K562 (cell line): ENCODE data around the gene SPIB. TPM values are rescaled to one million over a fixed set of nuclear protein-coding genes. Genes with fewer than 3 reads are reported as not detected.

Experiments used
- ATAC-seq: fragments of 200-7000 bp; cut with Tn5 transposase; 3 replicates; pipeline ENCODE4 v1.9.1; 2020; ENCODE audit warnings: moderate library complexity
- BruUV-seq: library from RNA; stranded (reverse); fragments of 400-500 nt; replicated peaks from 2 replicates; lab custom pipeline; 2021; lab: Mats Ljungman, UMichigan
- CTCF ChIA-PET: fragments of 300-600 bp; formaldehyde crosslinking; extraction: SDS; loops from one replicate; lab custom pipeline; 2021; ENCODE audit warnings: low intra/inter-chr PET ratio; lab: Yijun Ruan, JAX
- POLR2A ChIA-PET: fragments of 300-600, 350-650 bp; sonication (Branson Sonifier 250); formaldehyde crosslinking; extraction: SDS; loops from one replicate; lab custom pipeline; 2021; ENCODE audit warnings: antibody characterized with exemption, inconsistent platforms; lab: Yijun Ruan, JAX
- DNase-seq, 4 experiments: peaks; one replicate each; pipeline versions ENCODE4 v3.0.0 to v3.0.0-alpha.2; 2011 to 2018; ENCODE audit warnings: low spot score in 3 of 4, mixed read lengths in 3 of 4; ENCODE audit errors: extremely low read depth in 1 of 4
- FAIRE-seq: peaks from 2 replicates; lab custom pipeline; 2011; peaks lifted over from hg19 to GRCh38; lab: Jason Lieb, UNC
- H2AFZ ChIP-seq: 2 replicates; pipeline ENCODE4 v1.6.0; 2011; ENCODE audit warnings: low read depth, low read length, control low read depth, inconsistent platforms
- H3K27ac ChIP-seq: fragments of 200-600 bp; 3 replicates; pipeline ENCODE4 v1.8.0; 2011; ENCODE audit warnings: low read depth, mild to moderate bottlenecking, control low read depth, inconsistent platforms, low read length, moderate library complexity, mixed read lengths; ENCODE audit errors: extremely low read depth
- H3K27me3 ChIP-seq, 2 experiments: fragments of 300-600 bp in 1 of 2; 2 replicates in 1 of 2; 3 replicates in 1 of 2; pipeline versions ENCODE4 v1.6.0 to v1.8.0; 2011; ENCODE audit warnings: inconsistent platforms in 2 of 2, low read length in 2 of 2, mild to moderate bottlenecking in 1 of 2, mixed read lengths in 1 of 2, moderate library complexity in 1 of 2; ENCODE audit not compliant: control insufficient read depth in 2 of 2, insufficient read depth in 2 of 2
- H3K36me3 ChIP-seq: fragments of 300-600 bp; 3 replicates; pipeline ENCODE4 v1.8.0; 2011; ENCODE audit warnings: mild to moderate bottlenecking, low read length, inconsistent platforms; ENCODE audit not compliant: control insufficient read depth, insufficient read depth
- H3K4me1 ChIP-seq, 2 experiments: fragments of 200-600 bp in 1 of 2; replicated peaks in 1 of 2; 2 replicates in 1 of 2; 3 replicates in 1 of 2; pipeline versions ENCODE4 v1.5.1 to v1.8.0; 2011; ENCODE audit warnings: inconsistent platforms in 2 of 2, low read length in 2 of 2, mild to moderate bottlenecking in 1 of 2, mixed read lengths in 1 of 2, moderate library complexity in 1 of 2; ENCODE audit not compliant: control insufficient read depth in 2 of 2, insufficient read depth in 2 of 2
- H3K4me2 ChIP-seq: 2 replicates; pipeline ENCODE4 v1.6.1; 2011; ENCODE audit warnings: low read length, control low read depth, inconsistent platforms, mixed read lengths; ENCODE audit not compliant: insufficient read depth
- H3K4me3 ChIP-seq: fragments of 200-600 bp; sonication (generic), shearing (Covaris generic); 2 replicates; pipeline ENCODE4 v1.5.1; 2016; ENCODE audit warnings: control low read depth, inconsistent platforms
- H3K79me2 ChIP-seq: fragments of 200-600 bp; 3 replicates; pipeline ENCODE4 v1.8.0; 2011; ENCODE audit warnings: low read length, inconsistent platforms; ENCODE audit not compliant: control insufficient read depth, insufficient read depth
- H3K9ac ChIP-seq, 2 experiments: 2 replicates each; pipeline versions ENCODE4 v1.6.0 to v1.6.1; 2011; ENCODE audit warnings: low read depth in 2 of 2, low read length in 2 of 2, control low read depth in 1 of 2, inconsistent platforms in 1 of 2, mild to moderate bottlenecking in 1 of 2, mixed read lengths in 1 of 2; ENCODE audit not compliant: insufficient read depth in 1 of 2
- H3K9me1 ChIP-seq: one replicate; pipeline ENCODE4 v1.6.0; 2011; ENCODE audit warnings: inconsistent platforms, mild to moderate bottlenecking, low read length, moderate library complexity; ENCODE audit not compliant: control insufficient read depth, insufficient read depth
- H3K9me3 ChIP-seq: replicated peaks from 2 replicates; pipeline ENCODE4 v1.5.1; 2011; ENCODE audit warnings: low read depth, low read length, inconsistent platforms; ENCODE audit not compliant: control insufficient read depth, insufficient read depth
- H4K20me1 ChIP-seq: replicated peaks from 2 replicates; pipeline ENCODE4 v1.6.1; 2011; ENCODE audit warnings: low read length, inconsistent platforms, mixed read lengths; ENCODE audit not compliant: control insufficient read depth, insufficient read depth
- ARID3A ChIP-seq: IDR thresholded peaks from 2 replicates; pipeline ENCODE4 v1.6.1; 2012; ENCODE audit warnings: low read depth, low read length, improper control_type of control experiment, borderline replicate concordance
- BRD9 ChIP-seq: fragments of 450-650 bp; IDR thresholded peaks from 2 replicates; pipeline ENCODE4 v1.6.1; 2018; ENCODE audit warnings: low read depth; ENCODE audit not compliant: partially characterized antibody
- CXXC5 ChIP-seq: fragments of 250-450 bp; sonication (Bioruptor Pico); IDR thresholded peaks from 2 replicates; pipeline ENCODE4 v1.8.0; 2022; ENCODE audit warnings: inconsistent platforms, mild to moderate bottlenecking, moderate library complexity
- ELK1 ChIP-seq: sonication (generic); formaldehyde crosslinking; IDR thresholded peaks from 2 replicates; pipeline ENCODE4 v1.8.1; 2022; ENCODE audit warnings: missing genetic modification reagents
- MXI1 ChIP-seq: IDR thresholded peaks from 2 replicates; pipeline ENCODE4 v1.6.1; 2011; ENCODE audit warnings: low read depth, mild to moderate bottlenecking, improper control_type of control experiment, low read length
- NFIC ChIP-seq: fragments of 450-650 bp; IDR thresholded peaks from 2 replicates; pipeline ENCODE4 v1.6.1; 2017; ENCODE audit warnings: mild to moderate bottlenecking, inconsistent platforms
- NR2C1 ChIP-seq, 2 experiments: fragments of 450-650 bp; IDR thresholded peaks; 2 replicates each; pipeline ENCODE4 v1.6.1; 2017; ENCODE audit warnings: mild to moderate bottlenecking in 2 of 2, antibody characterized with exemption in 1 of 2, inconsistent platforms in 1 of 2, missing compliant biosample characterization in 1 of 2, missing genetic modification characterization in 1 of 2
- NR2C2 ChIP-seq, 2 experiments: fragments of 200-800 bp in 1 of 2; sonication (Bioruptor generic) in 1 of 2; sonication (generic) in 1 of 2; formaldehyde crosslinking in 1 of 2; IDR thresholded peaks; 2 replicates each; pipeline versions ENCODE4 v1.6.1 to v1.8.0; 2016 to 2022; ENCODE audit warnings: mild to moderate bottlenecking in 1 of 2, missing compliant biosample characterization in 1 of 2, missing genetic modification characterization in 1 of 2, missing genetic modification reagents in 1 of 2
- PKNOX1 ChIP-seq: fragments of 450-650 bp; IDR thresholded peaks from 2 replicates; pipeline ENCODE4 v1.6.1; 2016
- RFX1 ChIP-seq: fragments of 450-650 bp; IDR thresholded peaks from 2 replicates; pipeline ENCODE4 v1.6.1; 2016; ENCODE audit warnings: mild to moderate bottlenecking, moderate library complexity
- ZNF175 ChIP-seq: fragments of 200-800 bp; sonication (Bioruptor generic); IDR thresholded peaks from 2 replicates; pipeline ENCODE4 v1.6.1; 2016; ENCODE audit warnings: low read depth, mild to moderate bottlenecking, missing genetic modification characterization, missing compliant biosample characterization
- ZNF699 ChIP-seq: fragments of 250-450 bp; sonication (Bioruptor Pico); IDR thresholded peaks from 2 replicates; pipeline ENCODE4 v1.8.0; 2021; ENCODE audit warnings: mild to moderate bottlenecking, moderate library complexity; ENCODE audit not compliant: insufficient replicate concordance
- WGBS: fragments of 100-300 bp; shearing (Covaris generic); methylation state at CpG from one replicate; pipeline ENCODE4 v1.1.6; 2016; ENCODE audit warnings: low coverage, mixed read lengths; ENCODE audit not compliant: insufficient coverage; ENCODE audit errors: missing lambda C conversion rate; 5-methylcytosine and 5-hydroxymethylcytosine counted together
- in situ Hi-C: fragments of 300-500 bp; cut with MboI; formaldehyde crosslinking; loops from 4 replicates; pipeline ENCODE4 v1.15.0; 2018; ENCODE audit warnings: inconsistent platforms, mixed read lengths
- intact Hi-C: fragments of 100-400 bp; cut with micrococcal nuclease; formaldehyde crosslinking; loops from 2 replicates; pipeline ENCODE4 v1.14.2; 2022
- polyA plus RNA-seq, 8 experiments: library from polyadenylated mRNA; depleted of rRNA in 4 of 8; stranded (reverse) in 5 of 8; unstranded in 3 of 8; fragments of >200 nt; fragmentation: Nextera tagmentation in 2 of 8; fragmentation: Illumina TruSeq in 1 of 8; extraction: Ambion mirVana in 2 of 8; extraction: Trizol in 1 of 8; gene quantifications; 2 replicates each; pipeline versions ENCODE4 v1.2.1 to v1.2.3, GENCODE V29; 2011 to 2014; ENCODE audit warnings: inconsistent platforms in 1 of 8, missing spikeins in 1 of 8
- total RNA-seq, 7 experiments: library from RNA; depleted of rRNA in 6 of 7; stranded (reverse); fragments of >200 nt in 6 of 7; fragmentation: Illumina TruSeq in 2 of 7; extraction: Trizol in 2 of 7; gene quantifications; 2 replicates each; pipeline versions ENCODE4 v1.2.1 to v1.2.3, GENCODE V29; 2011 to 2021; ENCODE audit warnings: low replicate concordance in 1 of 7

The SPIB gene
- total and polyA plus RNA-seq, 9 of the 15 experiments (the other 6 are each of a cell fraction or from before 2014, with no cell fraction given): 0.06 to 1.0 (median 0.43) TPM; not detected in 1

- 0 out of 2 replicates have a peak, but pooled peaks have one; percentile 10 for TF ChIP-seq NFIC
- TF ChIP-seq CXXC5 (CRISPR knock-in tag): peak; percentile 27
- no peak for TF ChIP-seq NR2C2 (CRISPR knock-in tag; IDR thresholded peaks at IDR 0.05)
- TF ChIP-seq NR2C2 (tag; IDR thresholded peaks at IDR 0.05): 0 out of 2 replicates have a peak, but pooled peaks have one; percentile 1
- peak; percentile 55; the same call in 1 of the 2 replicates for TF ChIP-seq RFX1
These were observed 47.4 kb downstream of the SPIB start (continued) for GRCh38 chr19:50465986-50466705.

GRCh38 chr19:50466706-50467039 lies 47.9 kb downstream of the SPIB start:
- no peak overlapping the region for H3K27ac ChIP-seq
- peak; percentile 26 for FAIRE-seq
- no peak for DNase-seq
- no peak overlapping the region for H3K4me2 ChIP-seq
- POLR2A ChIA-PET: interaction anchor here (1.2 to 1.5 kb wide), 4 partner anchors 8 to 109 kb away, joined by 3 to 9 read pairs (median 6); partner anchors contain the start of gene POLD1
- no TSS peak for BruUV-seq
- no peak overlapping the region for H3K4me3 ChIP-seq
- H3K79me2 ChIP-seq: no peaks in the 10 kb centered on the region
- peaks cover 0 to 18% of the 10 kb centered on the region in 2 experiments; a peak in 3 of 5 replicates for H3K27me3 ChIP-seq
- peak overlapping the region; percentile 85 for H2AFZ ChIP-seq
- intact Hi-C loops: no loop called here
- no peak for ATAC-seq
- H3K9ac ChIP-seq: peak overlapping the region in 1 of 2 experiments; percentile 53; a peak in 2 of 4 replicates
- H3K9me1 ChIP-seq: no peaks in the 10 kb centered on the region
- H3K9me3 ChIP-seq: no peaks in the 10 kb centered on the region; the same call in 1 of the 2 replicates
- H4K20me1 ChIP-seq: no peaks in the 10 kb centered on the region
- H3K36me3 ChIP-seq: no peaks in the 10 kb centered on the region
- 74% methylated on average over 11 of the region's 11 CpGs for WGBS
- in situ Hi-C loops: no loop called here
- peak; percentile 51 for TF ChIP-seq NR2C1 (IDR thresholded peaks at IDR 0.05)
- TF ChIP-seq NR2C1 (tag; IDR thresholded peaks at IDR 0.05): peak; percentile 40; the same call in 1 of the 2 replicates
- TF ChIP-seq ELK1 (CRISPR knock-in tag): no peak
- no peak for TF ChIP-seq ZNF699
- no peak for TF ChIP-seq ZNF175 (CRISPR knock-in tag)
- TF ChIP-seq PKNOX1: no peak
- TF ChIP-seq BRD9: no peak
- TF ChIP-seq MXI1: no peak
- no peak for TF ChIP-seq ARID3A
- TF ChIP-seq NR2C2 (CRISPR knock-in tag; IDR thresholded peaks at IDR 0.05): no peak
- peak; percentile 8; the same call in 1 of the 2 replicates for TF ChIP-seq NR2C2 (tag; IDR thresholded peaks at IDR 0.05)
- H3K4me1 ChIP-seq: peaks cover 8 to 35% of the 10 kb centered on the region in 2 experiments; a peak in 4 of 5 replicates
- CTCF ChIA-PET: no interaction called here
